Liver (tissue), 9 donors: Measurements from ENCODE around the gene OTOP3. TPM values are rescaled to one million over a fixed set of nuclear protein-coding genes. Genes with fewer than 3 reads are reported as not detected.

Source experiments
- DNase-seq: peaks from one replicate; pipeline ENCODE4 v3.0.0-alpha.2; 2017; ENCODE audit warnings: low spot score
- H3K27ac ChIP-seq, 2 donors: one replicate each; pipeline ENCODE4 v1.7.0; 2013; ENCODE audit warnings: inconsistent platforms in 2 of 2, low read length in 2 of 2, control low read depth in 1 of 2, low read depth in 1 of 2, mild to moderate bottlenecking in 1 of 2
- H3K27me3 ChIP-seq, 4 donors: one replicate each; pipeline versions ENCODE4 v1.6.1 to v1.7.0; 2013; ENCODE audit warnings: low read length in 3 of 4, inconsistent platforms in 1 of 4, mild to moderate bottlenecking in 1 of 4, moderate library complexity in 1 of 4; ENCODE audit not compliant: control insufficient read depth in 4 of 4, insufficient read depth in 4 of 4
- H3K36me3 ChIP-seq, 4 donors: one replicate each; pipeline versions ENCODE4 v1.6.1 to v1.7.0; 2013; ENCODE audit warnings: low read length in 3 of 4, mild to moderate bottlenecking in 3 of 4, low read depth in 1 of 4, moderate library complexity in 1 of 4; ENCODE audit not compliant: control insufficient read depth in 4 of 4, insufficient read depth in 3 of 4
- H3K4me1 ChIP-seq, 4 donors: one replicate each; pipeline versions ENCODE4 v1.6.1 to v1.7.0; 2013; ENCODE audit warnings: low read length in 3 of 4, mild to moderate bottlenecking in 3 of 4, moderate library complexity in 1 of 4; ENCODE audit not compliant: control insufficient read depth in 4 of 4, insufficient read depth in 4 of 4
- H3K4me3 ChIP-seq, 3 donors: one replicate each; pipeline versions ENCODE4 v1.6.1 to v1.7.0; 2013; ENCODE audit warnings: low read length in 3 of 3, control low read depth in 1 of 3, low read depth in 1 of 3, mild to moderate bottlenecking in 1 of 3
- H3K9ac ChIP-seq, 2 donors: one replicate each; pipeline ENCODE4 v1.7.0; 2013; ENCODE audit warnings: low read length in 2 of 2, mild to moderate bottlenecking in 2 of 2, moderate library complexity in 2 of 2, control low read depth in 1 of 2, low read depth in 1 of 2
- H3K9me3 ChIP-seq, 4 donors: one replicate each; pipeline versions ENCODE4 v1.6.1 to v1.7.0; 2013; ENCODE audit warnings: low read length in 3 of 4; ENCODE audit not compliant: control insufficient read depth in 4 of 4
- ATF3 ChIP-seq: IDR thresholded peaks from 2 replicates; pipeline ENCODE4 v1.6.1; 2016; ENCODE audit warnings: antibody characterized with exemption
- CTCF ChIP-seq: fragments of 150-350 bp; IDR thresholded peaks from 2 replicates; pipeline ENCODE4 v1.5.1; 2017; ENCODE audit warnings: improper control_type of control experiment, low read depth, low read length; ENCODE audit not compliant: missing input control
- FOXA2 ChIP-seq: IDR thresholded peaks from 2 replicates; pipeline ENCODE4 v1.6.1; 2016; ENCODE audit warnings: antibody characterized with exemption
- HNF4A ChIP-seq, 2 donors: conservative IDR thresholded peaks; 2 replicates each; pipeline ENCODE4 v1.6.1; 2016; ENCODE audit warnings: antibody characterized with exemption in 2 of 2, mild to moderate bottlenecking in 2 of 2
- MAX ChIP-seq: IDR thresholded peaks from 2 replicates; pipeline ENCODE4 v1.6.1; 2016; ENCODE audit warnings: antibody characterized with exemption
- REST ChIP-seq: IDR thresholded peaks from 2 replicates; pipeline ENCODE4 v1.6.1; 2016; ENCODE audit warnings: antibody characterized with exemption, mild to moderate bottlenecking
- RXRA ChIP-seq, 2 donors: IDR thresholded peaks; 2 replicates each; pipeline ENCODE4 v1.6.1; 2017 to 2018; ENCODE audit warnings: antibody characterized with exemption in 2 of 2, mild to moderate bottlenecking in 1 of 2
- SP1 ChIP-seq: IDR thresholded peaks from 2 replicates; pipeline ENCODE4 v1.6.1; 2018; ENCODE audit warnings: antibody characterized with exemption, mild to moderate bottlenecking
- TAF1 ChIP-seq: conservative IDR thresholded peaks from 2 replicates; pipeline ENCODE4 v1.6.1; 2016; ENCODE audit warnings: antibody characterized with exemption, mild to moderate bottlenecking
- YY1 ChIP-seq: IDR thresholded peaks from 2 replicates; pipeline ENCODE4 v1.6.1; 2016; ENCODE audit warnings: antibody characterized with exemption, mild to moderate bottlenecking
- ZBTB33 ChIP-seq: IDR thresholded peaks from 2 replicates; pipeline ENCODE4 v1.6.1; 2016; ENCODE audit warnings: antibody characterized with exemption
- WGBS: extraction: QIAGEN DNeasy Blood & Tissue Kit; methylation state at CpG from one replicate; pipeline ENCODE4 v1.1.7; 2013; 5-methylcytosine and 5-hydroxymethylcytosine counted together
- polyA plus RNA-seq, 2 donors: library from polyadenylated mRNA; stranded (reverse) in 1 of 2; unstranded in 1 of 2; fragments of 200-250 nt in 1 of 2; fragments of >200 nt in 1 of 2; fragmentation: Nextera tagmentation in 1 of 2; extraction: Ambion mirVana in 1 of 2; gene quantifications; one replicate each; pipeline versions ENCODE4 v1.2.1 to v1.2.3, GENCODE V29; 2013 to 2015
- total RNA-seq, 2 donors: library from RNA; depleted of rRNA; stranded (reverse); fragments of >200 nt; gene quantifications; one replicate each; pipeline ENCODE4 v1.2.3, GENCODE V29; 2014
- donor health status: healthy.
- donor health status: healthy.
- donor health status: healthy.
- donor health status: healthy.
- donor health status: healthy.

Gene OTOP3
- total and polyA plus RNA-seq, 4 donors = not detected

- no peak overlapping the region for H3K9ac ChIP-seq
- peaks cover under 1 to 4% (median 2%) of the 10 kb centered on the region in 4 donors for H3K27me3 ChIP-seq
- WGBS = 74% methylated on average over 27 of the region's 27 CpGs
- H3K4me1 ChIP-seq = peaks cover 2 to 8% (median 6%) of the 10 kb centered on the region in 4 donors
- no peak overlapping the region for H3K4me3 ChIP-seq
- DNase-seq = no peak
- no peak for TF ChIP-seq SP1
- TF ChIP-seq TAF1 = no peak
- TF ChIP-seq FOXA2 = no peak
- no peak for TF ChIP-seq RXRA (IDR thresholded peaks at IDR 0.05)
- no peaks in the 10 kb centered on the region for H3K36me3 ChIP-seq
- H3K27ac ChIP-seq = no peak overlapping the region
- H3K9me3 ChIP-seq = no peaks in the 10 kb centered on the region
Measured at GRCh38 chr17:74920306-74920620, 15.4 kb upstream of the OTOP3 start.

- WGBS = 59% methylated on average over 6 of the region's 6 CpGs
- no peak for TF ChIP-seq YY1
- no peak for TF ChIP-seq TAF1
- no peak for TF ChIP-seq MAX
- TF ChIP-seq ZBTB33 = no peak
- TF ChIP-seq ATF3 = no peak
- no peak for TF ChIP-seq REST
- no peak for TF ChIP-seq RXRA (IDR thresholded peaks at IDR 0.05)
- TF ChIP-seq CTCF = no peak
- TF ChIP-seq HNF4A (conservative IDR thresholded peaks at IDR 0.05) = no peak
- DNase-seq = no peak
- Histone ChIP-seq H3K9me3 (no peaks in the 10 kb centered on the region), H3K4me3 (no peak overlapping the region), H3K36me3 (no peaks in the 10 kb centered on the region), H3K27me3 (peaks cover 2 to 7% (median 4%) of the 10 kb centered on the region in 4 donors), H3K9ac (no peak overlapping the region), H3K4me1 (peaks cover 2 to 8% (median 6%) of the 10 kb centered on the region in 4 donors), H3K27ac (no peak overlapping the region)
Measured at GRCh38 chr17:74920642-74921025, 15.1 kb upstream of the OTOP3 start.
